GM21423 (cell line): ENCODE measurements around the gene PPP1R16B.

ENCODE experiments used
- ATAC-seq: cut with Tn5 transposase; IDR thresholded peaks from one replicate; pipeline ENCODE4 v1.9.1; 2021; ENCODE audit warnings: mild to moderate bottlenecking, moderate library complexity; ENCODE audit not compliant: unreplicated experiment

PPP1R16B gene

DNA sequence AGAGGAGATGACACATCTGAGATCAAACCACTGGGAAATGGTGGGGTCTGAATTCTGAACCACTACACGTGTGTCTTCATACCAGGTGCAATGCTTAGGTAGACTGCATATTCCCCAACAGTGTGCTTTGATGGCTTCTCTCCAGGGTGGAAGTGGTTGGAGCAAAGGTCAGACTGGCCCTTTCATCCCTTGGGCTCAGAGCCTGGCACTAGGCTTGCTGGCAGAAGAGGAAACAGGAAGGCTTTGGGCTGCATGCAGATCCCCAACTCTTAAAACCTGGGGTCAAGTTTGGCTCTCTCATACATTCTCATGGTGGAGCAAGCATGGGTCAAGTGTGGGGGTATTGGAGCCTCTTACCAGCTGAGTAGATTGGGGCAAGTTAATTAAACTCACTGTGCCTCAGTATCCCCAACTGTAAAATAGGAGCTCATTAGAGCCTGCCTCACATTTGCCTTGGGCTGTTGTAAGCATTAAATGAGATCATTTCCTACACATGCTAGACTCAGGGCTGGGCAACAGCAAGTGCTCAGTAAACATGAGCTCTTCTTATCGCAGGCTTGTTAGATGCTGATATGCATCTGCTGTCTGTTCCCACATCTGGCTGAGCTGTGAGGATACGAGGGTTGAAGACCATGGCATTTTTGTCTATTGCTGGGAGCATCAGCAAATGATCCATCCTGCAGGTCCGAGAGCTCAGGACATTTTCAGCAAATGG lies 69.1 kb downstream of the PPP1R16B start:
- no peak for ATAC-seq

DNA sequence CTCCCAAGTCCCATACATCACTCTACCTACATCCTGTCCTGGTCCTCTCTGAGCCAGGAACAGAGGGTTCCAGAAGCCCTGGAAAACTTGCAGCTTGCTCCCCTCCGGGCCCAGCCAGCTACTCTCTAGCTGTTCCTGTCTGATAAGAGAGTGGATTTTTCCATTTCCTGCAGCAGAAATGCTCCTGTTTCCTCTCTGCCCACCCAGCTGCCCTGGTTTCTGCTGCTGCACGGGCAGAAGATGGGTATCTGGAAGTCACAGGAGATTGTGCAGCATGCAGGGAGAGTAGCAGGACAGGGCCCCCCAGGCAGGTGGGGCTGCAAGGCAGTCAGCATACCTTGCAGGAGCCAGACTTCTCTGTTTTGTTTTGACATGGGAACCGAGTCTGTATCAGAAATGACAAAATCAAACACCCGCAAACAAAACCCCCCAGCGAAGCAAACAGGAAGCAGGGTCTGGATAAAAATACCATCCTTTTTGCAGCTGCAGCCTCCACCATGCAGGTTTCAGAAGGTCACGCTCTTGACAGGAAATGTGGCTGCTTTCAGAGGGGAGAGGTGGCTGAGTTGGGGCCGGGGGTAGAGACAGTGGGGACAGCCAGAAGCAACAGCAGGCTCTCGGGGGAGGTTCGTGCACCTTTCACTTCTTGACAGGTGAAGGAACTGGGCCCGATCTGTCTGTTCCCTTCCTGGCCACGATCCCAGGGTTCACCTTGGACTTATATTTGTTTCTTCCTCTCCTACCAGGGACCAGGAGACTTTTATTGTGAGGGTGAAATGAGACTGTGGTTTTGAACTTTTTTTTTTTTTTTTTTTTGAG lies 69.9 kb downstream of the PPP1R16B start:
- ATAC-seq, result peak; percentile 55

DNA sequence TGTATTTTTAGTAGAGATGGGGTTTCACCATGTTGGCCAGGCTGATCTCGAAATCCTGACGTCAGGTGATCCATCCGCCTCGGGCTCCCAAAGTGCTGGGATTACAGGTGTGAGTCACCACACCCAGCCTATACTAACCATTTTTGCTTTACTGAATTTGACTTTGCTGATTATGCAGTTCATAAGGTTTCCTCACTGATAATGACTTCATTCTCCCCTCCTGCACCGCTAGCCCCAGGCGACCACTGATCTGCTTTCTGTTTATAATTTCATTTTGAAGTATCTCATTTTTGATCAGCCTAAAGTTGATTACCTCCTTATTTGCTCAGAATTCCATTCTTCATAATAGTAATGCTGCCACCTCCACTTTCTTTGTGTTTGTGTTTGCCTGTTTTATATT lies 72.0 kb downstream of the PPP1R16B start:
- no peak for ATAC-seq

DNA sequence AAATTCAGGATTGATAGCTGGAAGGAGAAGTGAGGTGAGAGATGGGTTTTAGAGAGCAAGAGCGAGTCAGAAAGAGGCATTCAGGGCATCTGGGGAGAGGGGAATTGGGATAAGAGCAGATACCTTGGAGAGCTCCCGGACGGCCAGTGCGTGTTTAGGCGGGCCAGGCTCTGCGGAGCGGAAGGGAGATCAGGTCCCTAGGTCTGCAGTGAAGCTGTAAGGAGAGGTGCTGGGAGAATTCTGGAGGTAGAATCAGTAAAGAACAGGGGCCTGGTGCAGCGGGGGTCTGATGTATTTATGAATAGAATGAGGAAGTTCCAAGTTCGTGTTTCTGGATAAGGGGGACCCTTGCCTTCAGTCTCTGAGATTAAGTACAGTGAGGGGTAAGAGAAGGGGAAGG lies 73.4 kb downstream of the PPP1R16B start:
- ATAC-seq, result no peak

DNA sequence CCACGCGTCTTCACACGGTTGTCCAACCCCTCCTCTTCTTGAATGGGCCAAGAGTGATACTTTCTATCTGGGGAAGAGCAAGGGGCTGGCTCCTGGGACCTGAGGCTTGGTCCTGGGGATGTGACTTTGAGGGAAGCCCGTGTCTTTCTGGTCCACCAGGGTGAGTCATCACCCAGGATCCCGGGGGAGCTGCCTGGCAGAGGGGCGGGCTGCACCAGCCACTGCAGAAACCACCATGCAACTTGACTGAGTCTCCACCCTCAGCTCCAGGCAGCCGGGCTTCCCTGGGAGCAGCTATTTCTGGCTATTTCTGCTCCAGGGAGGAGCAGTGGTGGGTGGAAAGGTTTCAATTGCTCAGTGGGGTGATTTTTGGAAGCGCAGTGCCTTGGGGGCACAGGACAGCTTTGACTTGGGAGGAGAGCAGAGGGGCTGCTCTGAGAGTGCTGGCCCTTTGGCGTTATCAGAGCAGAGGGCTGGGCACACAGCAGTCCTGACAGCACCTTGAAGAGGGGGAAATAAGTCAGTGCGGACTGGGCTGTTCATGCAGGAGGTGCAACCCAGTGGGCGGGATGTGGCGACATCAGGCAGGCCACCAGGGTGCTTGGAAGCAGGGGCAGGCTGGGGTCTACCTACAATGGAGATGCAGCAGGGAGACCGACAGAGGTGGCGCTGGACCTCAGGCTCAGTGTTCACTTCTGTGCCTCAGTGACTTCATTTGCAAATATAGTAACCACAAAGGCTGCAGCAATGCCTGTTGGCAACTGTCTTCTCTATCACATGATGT lies 75.6 kb downstream of the PPP1R16B start:
- ATAC-seq, result no peak

DNA sequence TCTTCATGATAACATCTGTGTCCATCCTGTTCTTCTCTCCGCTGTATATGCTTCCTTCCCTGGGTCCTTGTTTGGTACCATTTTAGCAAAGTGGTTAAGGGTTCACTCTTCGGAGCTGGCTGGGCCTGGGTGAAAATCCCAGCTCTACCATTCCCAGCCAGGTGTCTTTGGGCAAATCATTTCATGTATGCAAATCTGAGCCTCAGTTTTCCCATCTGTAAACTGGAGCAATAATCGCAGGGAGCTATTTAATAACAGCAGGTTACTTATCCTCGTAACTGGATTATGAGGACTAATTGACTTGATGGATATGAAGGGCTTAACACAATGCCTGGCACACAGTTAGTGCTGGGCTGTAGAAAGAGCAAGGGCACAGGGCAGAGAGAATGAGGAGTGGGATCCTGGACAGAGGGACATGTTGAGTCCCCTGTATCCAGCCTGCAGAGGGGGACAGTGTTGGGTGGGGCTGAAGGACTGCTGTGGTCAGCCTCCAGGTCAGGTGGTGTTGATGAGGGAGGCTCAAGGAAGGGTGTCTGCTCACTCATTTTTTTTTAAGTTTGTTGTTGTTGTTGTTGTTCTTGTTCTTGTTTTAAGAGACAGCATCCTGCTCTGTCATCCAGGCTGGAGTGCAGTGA lies 76.4 kb downstream of the PPP1R16B start:
- ATAC-seq, result no peak

DNA sequence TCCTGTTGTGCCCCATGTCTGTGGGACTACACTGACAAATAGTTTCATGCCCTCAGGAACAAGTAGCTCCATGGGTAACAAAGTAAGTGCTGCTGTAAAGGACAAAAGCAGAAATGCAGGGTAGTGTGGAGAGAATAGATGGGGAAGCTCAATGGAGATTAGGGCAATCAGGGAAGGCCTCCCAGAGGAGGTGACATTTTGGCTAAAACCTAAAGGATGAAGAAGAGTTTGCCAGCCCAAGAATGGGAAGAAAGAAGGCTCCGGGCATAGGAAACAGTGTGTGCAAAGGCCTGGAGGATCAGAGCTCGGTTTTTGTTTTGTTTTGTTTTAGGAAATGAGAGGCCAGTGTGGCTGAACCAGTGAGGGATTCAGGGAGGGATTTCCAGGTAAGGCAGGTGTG lies 77.1 kb downstream of the PPP1R16B start:
- no peak for ATAC-seq

DNA sequence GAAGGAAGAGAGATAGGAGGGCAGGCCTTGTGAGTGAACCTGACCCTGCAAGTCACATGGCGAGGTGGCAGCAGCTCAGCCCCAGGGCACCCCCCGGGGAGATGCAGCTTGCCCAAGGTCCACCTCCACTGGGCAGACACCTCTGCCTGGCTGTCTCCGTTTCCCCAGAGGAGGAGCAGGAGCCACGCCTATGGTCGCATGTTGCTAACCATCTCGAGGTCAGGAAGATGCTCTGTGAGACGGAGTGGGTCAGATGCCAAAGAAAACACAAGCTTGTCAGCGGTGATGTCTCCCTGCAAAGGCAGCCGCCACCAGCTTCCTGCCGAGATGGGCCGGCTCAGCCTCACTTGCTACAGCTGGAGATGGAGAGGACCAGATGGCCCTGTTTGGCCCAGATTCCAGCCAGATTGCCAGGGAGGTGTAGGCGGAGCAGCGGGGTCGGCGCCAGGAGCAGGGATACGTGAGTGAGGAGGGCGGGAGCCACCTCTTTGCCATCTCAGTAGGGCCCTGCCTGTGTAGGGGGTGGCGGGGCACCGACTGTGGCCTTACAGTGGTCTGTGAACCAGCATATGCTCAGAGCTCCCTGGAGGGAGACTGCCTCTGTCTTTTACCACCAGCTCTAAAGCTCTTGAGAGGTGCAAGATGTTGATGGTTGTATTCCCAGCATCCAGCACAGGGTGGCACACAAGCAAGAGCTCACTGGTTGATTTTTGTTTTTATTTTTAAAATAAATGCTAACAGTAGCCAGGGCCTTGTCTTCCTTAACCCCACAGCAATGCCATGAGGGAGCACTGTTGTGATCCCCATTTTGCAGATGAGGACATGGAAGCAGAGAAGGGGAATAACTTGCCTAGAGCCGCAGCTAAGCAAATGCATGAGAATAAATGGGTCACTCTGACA lies 77.8 kb downstream of the PPP1R16B start:
- ATAC-seq, result no peak

DNA sequence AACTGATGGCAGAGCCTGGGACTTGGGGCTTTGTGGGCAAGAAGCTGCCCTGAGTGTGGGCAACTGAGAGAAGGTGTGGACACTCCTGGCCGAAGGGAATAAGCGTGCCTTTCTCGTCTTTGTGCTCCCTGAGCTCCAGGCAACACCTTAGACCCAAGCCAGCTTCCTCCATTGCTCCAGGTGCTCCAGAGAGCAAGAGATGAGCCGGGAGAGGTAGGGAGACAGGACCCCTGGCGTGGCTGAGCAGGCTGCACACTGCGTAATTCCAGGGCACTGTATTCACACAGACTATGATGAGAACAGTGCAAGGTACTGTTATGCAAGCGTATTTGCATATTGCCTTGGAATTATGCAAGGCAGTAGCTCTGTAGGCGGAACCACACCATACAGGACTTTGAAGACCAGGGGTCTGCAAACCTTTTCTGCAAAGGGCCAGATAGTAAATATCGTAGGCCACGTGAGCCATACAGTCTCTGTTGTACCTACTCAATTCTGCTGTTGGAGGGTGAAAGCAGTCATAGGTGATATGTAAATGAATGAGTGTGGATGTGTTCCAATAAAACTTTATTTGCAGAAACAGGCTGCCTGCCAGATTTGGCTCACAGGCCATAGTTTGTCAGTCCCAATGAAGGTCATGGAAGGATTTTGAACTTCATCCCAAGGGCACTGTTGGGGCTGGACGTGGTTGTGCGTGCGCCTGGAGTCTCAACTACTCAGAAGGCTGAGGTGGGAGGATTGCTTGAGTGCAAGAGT lies 78.7 kb downstream of the PPP1R16B start:
- ATAC-seq, result no peak

DNA sequence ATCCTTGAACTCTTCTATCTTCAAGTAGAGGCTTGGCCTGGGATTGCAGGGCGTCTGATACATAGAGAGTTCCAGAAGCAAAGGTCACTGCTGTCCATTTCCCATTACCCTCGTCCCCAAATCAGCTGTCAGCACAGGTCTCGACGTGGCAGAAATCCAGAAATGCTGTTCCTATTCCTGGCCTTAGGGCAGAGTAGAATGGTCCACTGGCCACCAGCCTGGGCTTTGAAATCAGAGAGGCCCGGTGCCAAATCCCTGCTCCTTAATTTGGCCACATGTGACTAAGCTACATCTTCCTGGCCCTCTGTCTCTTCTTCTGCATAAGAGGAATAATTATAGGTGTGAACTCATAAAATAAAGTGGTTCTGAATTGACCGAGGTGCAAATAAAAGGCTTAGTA lies 79.9 kb downstream of the PPP1R16B start:
- ATAC-seq, result no peak

DNA sequence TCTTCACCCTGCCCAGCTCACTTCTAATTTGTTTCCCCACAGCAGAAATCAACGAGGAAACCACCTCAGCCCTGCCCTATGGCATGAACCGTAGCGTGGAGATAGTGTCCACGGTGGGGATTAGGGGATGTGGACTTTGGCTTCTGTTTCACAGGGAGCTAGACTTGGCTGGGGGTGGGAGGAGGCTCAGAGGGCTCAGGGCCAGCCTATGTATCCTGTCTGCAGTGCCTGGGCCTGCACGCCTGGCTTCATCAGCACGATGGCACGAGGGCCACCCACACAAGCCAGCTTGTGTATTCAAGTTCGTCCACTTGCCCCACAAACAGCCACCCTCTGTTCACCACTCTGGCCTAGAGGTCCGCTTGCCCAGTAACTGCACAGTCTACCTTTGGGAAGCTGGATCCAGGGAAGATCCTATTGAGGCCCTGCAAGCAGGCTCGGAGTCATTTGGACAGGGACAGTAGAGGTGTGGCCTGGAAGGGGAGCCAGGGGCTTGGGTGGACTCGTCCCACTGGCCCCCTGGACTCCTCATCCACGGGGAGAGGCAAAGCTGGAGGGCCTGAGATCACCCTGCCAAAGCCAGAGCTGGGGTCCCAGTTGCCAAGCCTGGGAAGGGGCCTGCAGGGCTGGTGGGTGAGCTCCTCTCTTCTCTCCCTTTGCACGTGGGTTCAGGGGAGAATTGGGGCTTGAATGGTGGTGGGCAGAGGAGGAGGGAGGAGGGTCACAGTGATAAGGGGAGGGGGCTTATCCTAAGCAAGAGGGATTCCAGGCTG lies 82.7 kb downstream of the PPP1R16B start:
- ATAC-seq, result no peak

DNA sequence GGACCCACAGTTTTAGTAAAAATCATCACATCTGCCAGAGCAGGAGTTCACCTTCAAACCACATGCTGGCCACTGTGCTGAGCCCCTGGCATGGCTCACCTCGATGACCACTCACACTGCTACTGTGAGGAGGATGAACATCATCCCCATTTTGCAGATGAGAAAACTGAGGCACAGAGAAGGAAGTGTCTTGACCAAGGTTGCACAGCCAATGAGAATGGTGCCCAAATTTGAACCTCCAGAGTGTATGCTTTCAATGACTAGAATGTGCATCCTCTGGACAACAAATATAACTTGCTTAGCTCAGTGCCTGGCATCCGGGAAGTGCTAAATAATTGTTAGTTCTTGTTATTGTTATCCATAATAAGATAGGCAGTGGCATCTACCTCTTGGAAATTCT lies 83.6 kb downstream of the PPP1R16B start:
- no peak for ATAC-seq

DNA sequence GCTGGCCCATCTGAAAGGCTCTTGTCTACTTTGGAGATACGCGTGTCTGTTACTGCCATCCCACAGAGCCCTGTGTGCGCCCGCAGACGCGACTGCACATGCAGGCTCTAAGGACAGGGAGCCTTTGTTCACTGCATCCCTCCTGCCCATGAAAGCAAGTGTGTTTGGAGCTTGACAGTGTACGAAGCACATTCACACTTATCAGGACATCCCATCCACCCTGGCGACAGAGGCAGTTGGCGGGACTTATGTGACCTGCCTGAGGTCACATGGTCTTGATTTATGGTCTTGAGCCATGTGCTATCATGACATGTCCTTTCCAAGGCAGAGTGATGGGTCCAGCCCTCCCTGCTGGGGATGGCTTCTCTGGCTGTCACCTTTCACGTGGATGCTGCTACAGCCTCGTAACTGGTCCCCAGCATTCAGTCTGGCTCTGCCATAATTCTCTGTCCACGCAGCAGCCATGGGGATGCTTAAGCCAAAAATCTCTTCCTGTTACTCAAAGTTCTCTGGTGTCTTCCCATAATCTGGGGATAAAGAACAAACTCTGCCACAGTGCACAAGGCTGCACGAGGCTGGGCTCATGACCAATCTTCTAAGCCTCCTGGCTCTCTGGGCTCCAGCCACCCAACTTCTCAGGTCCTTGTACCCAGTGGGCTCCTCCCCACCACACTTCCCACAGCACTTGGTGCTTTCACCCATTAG lies 84.4 kb downstream of the PPP1R16B start:
- ATAC-seq, result no peak

DNA sequence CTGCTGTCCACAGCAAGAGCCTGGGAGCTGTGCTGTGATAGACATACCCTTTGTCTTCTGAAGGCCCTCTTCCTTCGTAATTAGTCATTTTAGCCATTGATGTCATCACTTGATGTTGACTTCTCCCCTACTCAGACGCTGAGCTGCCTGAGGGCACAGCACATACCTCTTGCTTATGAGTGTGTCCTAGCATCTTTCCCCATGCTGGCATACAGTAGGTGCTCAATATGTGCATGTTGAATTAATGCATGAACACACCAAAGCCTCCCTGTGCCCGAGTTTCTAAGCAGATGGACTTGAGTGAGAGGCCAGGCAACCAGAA lies 85.0 kb downstream of the PPP1R16B start:
- ATAC-seq, result no peak

DNA sequence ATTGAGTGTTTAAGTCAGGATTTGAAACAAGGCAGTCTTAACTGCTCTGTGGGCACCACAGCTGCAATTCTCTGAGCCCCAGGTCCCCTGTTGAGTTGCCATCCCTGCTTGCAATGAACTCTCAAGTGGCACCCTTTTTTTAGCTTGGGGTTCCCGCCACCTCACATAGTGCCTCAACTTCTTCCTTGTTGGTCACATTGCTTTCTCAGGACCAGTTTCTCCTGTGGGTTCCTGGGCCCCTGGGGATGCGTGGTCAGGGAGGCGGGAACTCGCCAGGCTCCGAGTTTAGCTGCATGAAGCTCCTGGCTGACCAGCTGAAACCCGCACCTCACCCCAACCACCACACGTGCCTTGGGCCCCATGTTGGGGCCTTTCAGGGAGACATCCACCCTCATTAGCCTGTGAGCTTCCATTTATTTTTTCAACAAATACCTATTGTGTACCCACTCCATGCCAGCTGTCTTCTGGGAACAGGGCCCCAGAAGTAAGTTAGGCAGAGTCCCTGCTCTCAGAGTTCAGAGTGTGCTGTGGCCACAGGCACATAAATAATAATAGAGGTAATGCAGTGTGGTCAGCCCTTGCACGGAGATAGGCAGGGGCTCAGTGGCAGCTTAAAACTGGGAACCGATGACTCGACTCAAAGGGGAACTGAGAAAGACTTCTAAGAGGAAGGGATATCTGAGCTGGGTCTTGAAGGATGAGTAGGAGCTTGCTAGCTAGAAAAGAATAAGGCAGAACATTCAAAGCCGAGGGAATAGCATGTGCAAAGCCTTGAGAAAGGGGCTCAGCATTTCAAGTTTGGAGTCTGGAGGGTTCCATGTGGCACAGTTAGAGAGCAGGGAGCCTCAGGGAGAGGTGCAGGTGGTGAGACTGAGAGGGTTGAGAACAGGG lies 86.8 kb downstream of the PPP1R16B start:
- ATAC-seq, result peak; percentile 58

DNA sequence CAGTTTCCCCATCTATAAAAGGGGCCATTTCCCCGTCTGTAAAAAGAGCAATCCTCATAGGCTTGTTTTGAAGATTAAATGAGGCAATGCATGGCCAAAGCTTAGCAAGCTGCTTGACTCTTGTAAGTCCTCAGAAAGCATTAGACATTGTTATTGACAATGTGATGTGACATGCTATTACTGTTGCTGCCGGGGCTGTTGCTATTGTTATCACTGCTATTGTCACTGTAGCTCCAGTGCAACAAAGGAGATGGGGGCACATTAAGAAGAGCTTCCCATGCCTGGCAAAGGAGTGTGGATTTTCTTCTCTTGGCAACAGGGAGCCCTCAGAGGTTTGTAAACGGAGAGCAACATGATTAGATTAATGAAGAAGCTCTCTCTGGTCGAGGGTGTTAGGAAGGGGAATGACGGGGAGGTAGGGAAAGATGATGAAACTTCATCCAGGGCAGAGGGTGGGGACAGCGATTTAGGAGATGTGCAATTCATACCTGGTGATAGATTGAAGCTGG lies 87.6 kb downstream of the PPP1R16B start:
- ATAC-seq, result no peak

DNA sequence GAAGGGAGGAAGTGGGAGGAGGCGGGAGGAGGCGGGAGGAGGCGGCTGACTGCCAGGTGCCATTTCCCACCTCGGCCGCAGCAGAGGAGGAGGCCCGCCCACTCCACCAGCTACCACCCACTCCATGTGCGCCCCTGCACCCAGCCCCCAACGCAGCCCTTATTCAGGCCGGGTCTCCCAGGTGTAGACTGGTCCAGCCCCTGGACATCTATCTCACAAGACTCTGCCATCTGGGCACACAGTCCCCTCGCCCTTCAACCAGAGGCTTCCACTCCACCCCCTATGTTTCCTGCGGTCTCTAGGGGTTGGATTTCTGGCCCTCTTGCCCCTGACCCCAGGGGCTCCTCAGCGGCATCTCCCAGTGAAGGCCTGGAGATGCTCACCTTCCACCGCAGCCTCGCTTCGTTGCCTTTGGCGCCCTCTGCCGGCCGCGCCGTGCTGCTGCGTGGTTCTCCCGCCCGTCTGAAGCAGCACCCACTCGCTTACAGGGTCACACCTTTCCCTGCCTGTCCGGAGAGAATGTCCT lies 88.1 kb downstream of the PPP1R16B start:
- peak; percentile 42 for ATAC-seq
